ENCODE measurements around the gene ADGRL2.

Gene ADGRL2

GRCh38 chr1:81775510-81775909 lies 25.2 kb upstream of the ADGRL2 start (continued):
- TF ChIP-seq, protein P1, sequence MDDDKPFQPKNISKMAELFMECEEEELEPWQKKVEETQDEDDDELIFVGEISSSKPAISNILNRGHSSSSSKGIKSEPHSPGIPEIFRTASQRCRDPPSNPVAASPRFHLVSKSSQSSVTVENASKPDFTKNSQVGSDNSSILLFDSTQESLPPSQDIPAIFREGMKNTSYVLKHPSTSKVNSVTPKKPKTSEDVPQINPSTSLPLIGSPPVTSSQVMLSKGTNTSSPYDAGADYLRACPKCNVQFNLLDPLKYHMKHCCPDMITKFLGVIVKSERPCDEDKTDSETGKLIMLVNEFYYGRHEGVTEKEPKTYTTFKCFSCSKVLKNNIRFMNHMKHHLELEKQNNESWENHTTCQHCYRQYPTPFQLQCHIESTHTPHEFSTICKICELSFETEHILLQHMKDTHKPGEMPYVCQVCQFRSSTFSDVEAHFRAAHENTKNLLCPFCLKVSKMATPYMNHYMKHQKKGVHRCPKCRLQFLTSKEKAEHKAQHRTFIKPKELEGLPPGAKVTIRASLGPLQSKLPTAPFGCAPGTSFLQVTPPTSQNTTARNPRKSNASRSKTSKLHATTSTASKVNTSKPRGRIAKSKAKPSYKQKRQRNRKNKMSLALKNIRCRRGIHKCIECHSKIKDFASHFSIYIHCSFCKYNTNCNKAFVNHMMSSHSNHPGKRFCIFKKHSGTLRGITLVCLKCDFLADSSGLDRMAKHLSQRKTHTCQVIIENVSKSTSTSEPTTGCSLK (tag by site-specific recombination; IDR thresholded peaks at IDR 0.05), result no peak
- no peak for TF ChIP-seq ZFP3 (tag by site-specific recombination; IDR thresholded peaks at IDR 0.05; ENCODE audit: low read depth)
- TF ChIP-seq, protein P2, sequence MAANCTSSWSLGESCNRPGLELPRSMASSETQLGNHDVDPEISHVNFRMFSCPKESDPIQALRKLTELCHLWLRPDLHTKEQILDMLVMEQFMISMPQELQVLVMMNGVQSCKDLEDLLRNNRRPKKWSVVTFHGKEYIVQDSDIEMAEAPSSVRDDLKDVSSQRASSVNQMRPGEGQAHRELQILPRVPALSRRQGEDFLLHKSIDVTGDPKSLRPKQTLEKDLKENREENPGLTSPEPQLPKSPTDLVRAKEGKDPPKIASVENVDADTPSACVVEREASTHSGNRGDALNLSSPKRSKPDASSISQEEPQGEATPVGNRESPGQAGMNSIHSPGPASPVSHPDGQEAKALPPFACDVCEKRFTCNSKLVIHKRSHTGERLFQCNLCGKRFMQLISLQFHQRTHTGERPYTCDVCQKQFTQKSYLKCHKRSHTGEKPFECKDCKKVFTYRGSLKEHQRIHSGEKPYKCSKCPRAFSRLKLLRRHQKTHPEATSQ (tag by site-specific recombination; IDR thresholded peaks at IDR 0.05), result no peak
- TF ChIP-seq ZNF324 (tag by site-specific recombination; IDR thresholded peaks at IDR 0.05), result no peak

- POLR2A ChIA-PET, result no interaction called here
- H3K9me3 ChIP-seq (ENCODE audit: control insufficient read depth, insufficient read depth, low read depth, low read length), result no peaks in the 10 kb centered on the region
- no peak overlapping the region for H3K27ac ChIP-seq (ENCODE audit: extremely low read depth, low read depth, low read length)
- no peak for TF ChIP-seq ZBTB17 (tag by site-specific recombination; IDR thresholded peaks at IDR 0.05)
- TF ChIP-seq, protein P3, sequence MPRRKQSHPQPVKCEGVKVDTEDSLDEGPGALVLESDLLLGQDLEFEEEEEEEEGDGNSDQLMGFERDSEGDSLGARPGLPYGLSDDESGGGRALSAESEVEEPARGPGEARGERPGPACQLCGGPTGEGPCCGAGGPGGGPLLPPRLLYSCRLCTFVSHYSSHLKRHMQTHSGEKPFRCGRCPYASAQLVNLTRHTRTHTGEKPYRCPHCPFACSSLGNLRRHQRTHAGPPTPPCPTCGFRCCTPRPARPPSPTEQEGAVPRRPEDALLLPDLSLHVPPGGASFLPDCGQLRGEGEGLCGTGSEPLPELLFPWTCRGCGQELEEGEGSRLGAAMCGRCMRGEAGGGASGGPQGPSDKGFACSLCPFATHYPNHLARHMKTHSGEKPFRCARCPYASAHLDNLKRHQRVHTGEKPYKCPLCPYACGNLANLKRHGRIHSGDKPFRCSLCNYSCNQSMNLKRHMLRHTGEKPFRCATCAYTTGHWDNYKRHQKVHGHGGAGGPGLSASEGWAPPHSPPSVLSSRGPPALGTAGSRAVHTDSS (tag by site-specific recombination; IDR thresholded peaks at IDR 0.05), result no peak
- TF ChIP-seq ZNF596 (tag by site-specific recombination; IDR thresholded peaks at IDR 0.05), result no peak
- TF ChIP-seq MZF1 (tag by site-specific recombination; IDR thresholded peaks at IDR 0.05; ENCODE audit: borderline replicate concordance), result no peak
- TF ChIP-seq, protein P4, sequence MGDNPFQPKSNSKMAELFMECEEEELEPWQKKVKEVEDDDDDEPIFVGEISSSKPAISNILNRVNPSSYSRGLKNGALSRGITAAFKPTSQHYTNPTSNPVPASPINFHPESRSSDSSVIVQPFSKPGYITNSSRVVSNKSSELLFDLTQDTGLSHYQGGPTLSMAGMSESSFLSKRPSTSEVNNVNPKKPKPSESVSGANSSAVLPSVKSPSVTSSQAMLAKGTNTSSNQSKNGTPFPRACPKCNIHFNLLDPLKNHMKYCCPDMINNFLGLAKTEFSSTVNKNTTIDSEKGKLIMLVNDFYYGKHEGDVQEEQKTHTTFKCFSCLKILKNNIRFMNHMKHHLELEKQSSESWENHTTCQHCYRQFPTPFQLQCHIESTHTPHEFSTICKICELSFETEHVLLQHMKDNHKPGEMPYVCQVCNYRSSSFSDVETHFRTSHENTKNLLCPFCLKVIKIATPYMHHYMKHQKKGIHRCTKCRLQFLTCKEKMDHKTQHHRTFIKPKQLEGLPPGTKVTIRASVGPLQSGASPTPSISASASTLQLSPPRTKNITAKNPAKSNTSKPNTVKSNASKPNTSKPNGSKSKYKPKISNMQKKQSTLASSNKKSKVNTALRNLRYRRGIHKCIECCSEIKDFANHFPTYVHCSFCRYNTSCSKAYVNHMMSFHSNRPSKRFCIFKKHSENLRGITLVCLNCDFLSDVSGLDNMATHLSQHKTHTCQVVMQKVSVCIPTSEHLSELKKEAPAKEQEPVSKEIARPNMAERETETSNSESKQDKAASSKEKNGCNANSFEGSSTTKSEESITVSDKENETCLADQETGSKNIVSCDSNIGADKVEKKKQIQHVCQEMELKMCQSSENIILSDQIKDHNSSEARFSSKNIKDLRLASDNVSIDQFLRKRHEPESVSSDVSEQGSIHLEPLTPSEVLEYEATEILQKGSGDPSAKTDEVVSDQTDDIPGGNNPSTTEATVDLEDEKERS (tag by site-specific recombination; IDR thresholded peaks at IDR 0.05), result no peak
- TF ChIP-seq, protein P5, sequence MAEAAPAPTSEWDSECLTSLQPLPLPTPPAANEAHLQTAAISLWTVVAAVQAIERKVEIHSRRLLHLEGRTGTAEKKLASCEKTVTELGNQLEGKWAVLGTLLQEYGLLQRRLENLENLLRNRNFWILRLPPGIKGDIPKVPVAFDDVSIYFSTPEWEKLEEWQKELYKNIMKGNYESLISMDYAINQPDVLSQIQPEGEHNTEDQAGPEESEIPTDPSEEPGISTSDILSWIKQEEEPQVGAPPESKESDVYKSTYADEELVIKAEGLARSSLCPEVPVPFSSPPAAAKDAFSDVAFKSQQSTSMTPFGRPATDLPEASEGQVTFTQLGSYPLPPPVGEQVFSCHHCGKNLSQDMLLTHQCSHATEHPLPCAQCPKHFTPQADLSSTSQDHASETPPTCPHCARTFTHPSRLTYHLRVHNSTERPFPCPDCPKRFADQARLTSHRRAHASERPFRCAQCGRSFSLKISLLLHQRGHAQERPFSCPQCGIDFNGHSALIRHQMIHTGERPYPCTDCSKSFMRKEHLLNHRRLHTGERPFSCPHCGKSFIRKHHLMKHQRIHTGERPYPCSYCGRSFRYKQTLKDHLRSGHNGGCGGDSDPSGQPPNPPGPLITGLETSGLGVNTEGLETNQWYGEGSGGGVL (tag by site-specific recombination; IDR thresholded peaks at IDR 0.05), result no peak
- TF ChIP-seq ZNF391 (tag by site-specific recombination; IDR thresholded peaks at IDR 0.05; ENCODE audit: borderline replicate concordance, low read depth), result no peak
- no peak for TF ChIP-seq ZNF433 (tag by site-specific recombination; IDR thresholded peaks at IDR 0.05; ENCODE audit: low read depth)
- TF ChIP-seq ZNF132 (tag by site-specific recombination; IDR thresholded peaks at IDR 0.05; ENCODE audit: borderline replicate concordance), result no peak
- no peak for TF ChIP-seq ZBTB7A (tag by site-specific recombination; IDR thresholded peaks at IDR 0.05; ENCODE audit: low read depth)
- TF ChIP-seq ZNF174 (tag by site-specific recombination; IDR thresholded peaks at IDR 0.05), result no peak
- no peak for TF ChIP-seq ZNF114 (tag by site-specific recombination; IDR thresholded peaks at IDR 0.05)
- no peak for TF ChIP-seq ZNF791 (tag by site-specific recombination; IDR thresholded peaks at IDR 0.05)
- TF ChIP-seq ZNF488 (tag by site-specific recombination; IDR thresholded peaks at IDR 0.05), result no peak
- TF ChIP-seq, protein P6, sequence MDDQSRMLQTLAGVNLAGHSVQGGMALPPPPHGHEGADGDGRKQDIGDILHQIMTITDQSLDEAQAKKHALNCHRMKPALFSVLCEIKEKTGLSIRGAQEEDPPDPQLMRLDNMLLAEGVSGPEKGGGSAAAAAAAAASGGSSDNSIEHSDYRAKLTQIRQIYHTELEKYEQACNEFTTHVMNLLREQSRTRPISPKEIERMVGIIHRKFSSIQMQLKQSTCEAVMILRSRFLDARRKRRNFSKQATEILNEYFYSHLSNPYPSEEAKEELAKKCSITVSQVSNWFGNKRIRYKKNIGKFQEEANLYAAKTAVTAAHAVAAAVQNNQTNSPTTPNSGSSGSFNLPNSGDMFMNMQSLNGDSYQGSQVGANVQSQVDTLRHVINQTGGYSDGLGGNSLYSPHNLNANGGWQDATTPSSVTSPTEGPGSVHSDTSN (CRISPR knock-in tag; IDR thresholded peaks at IDR 0.05), result no peak
- no peak for TF ChIP-seq FEZF1 (tag by site-specific recombination; IDR thresholded peaks at IDR 0.05)
- TF ChIP-seq ZNF426 (tag by site-specific recombination; IDR thresholded peaks at IDR 0.05), result no peak
- H3K4me3 ChIP-seq (ENCODE audit: low read depth, low read length), result no peak overlapping the region
- CTCF ChIA-PET, result interaction anchor here (0.7 to 1.0 kb wide), 2 partner anchors 205 to 426 kb away, joined by 3 to 4 read pairs; no protein-coding TSS in a partner anchor
- no peaks in the 10 kb centered on the region for H3K4me1 ChIP-seq (ENCODE audit: control insufficient read depth, insufficient read depth, low read length)
- no peaks in the 10 kb centered on the region for H3K36me3 ChIP-seq (ENCODE audit: control insufficient read depth in 2 of 2, insufficient read depth in 1 of 2, low read length in 2 of 2)
Observed at GRCh38 chr1:81780705-81781454, 19.9 kb upstream of the ADGRL2 start.
